ENCODE data around the gene TRAPPC12.

Gene TRAPPC12

GRCh38 chr2:3440477-3440876 is 61.0 kb downstream of the TRAPPC12 start:
- no peak overlapping the region for H3K9ac ChIP-seq
- H3K4me3 ChIP-seq (IDR thresholded peaks at IDR 0.05; ENCODE audit: insufficient read depth, low read depth, low read length) = no peak overlapping the region
- no peak overlapping the region for H3K27ac ChIP-seq
- H3K36me3 ChIP-seq (ENCODE audit: insufficient read depth) = no peaks in the 10 kb centered on the region
- H3K79me2 ChIP-seq (ENCODE audit: insufficient read depth, low read depth) = no peaks in the 10 kb centered on the region
- H4K20me1 ChIP-seq (ENCODE audit: insufficient read depth) = no peaks in the 10 kb centered on the region
- no peaks in the 10 kb centered on the region for H3K27me3 ChIP-seq (ENCODE audit: insufficient read depth, low read depth)
- TF ChIP-seq CTCF (conservative IDR thresholded peaks at IDR 0.05; ENCODE audit: low read depth, low read length) = no peak
- H3K4me2 ChIP-seq = no peak overlapping the region
- no peak overlapping the region for H2AFZ ChIP-seq (ENCODE audit: low read depth)
- H3K4me1 ChIP-seq (ENCODE audit: low read depth, poor library complexity, severe bottlenecking) = no peaks in the 10 kb centered on the region

- H3K4me3 ChIP-seq (IDR thresholded peaks at IDR 0.05; ENCODE audit: insufficient read depth, low read depth, low read length) = no peak overlapping the region
- H4K20me1 ChIP-seq (ENCODE audit: insufficient read depth) = no peaks in the 10 kb centered on the region
- H3K27me3 ChIP-seq (ENCODE audit: insufficient read depth, low read depth) = no peaks in the 10 kb centered on the region
- no peak for TF ChIP-seq CTCF (conservative IDR thresholded peaks at IDR 0.05; ENCODE audit: low read depth, low read length)
- no peaks in the 10 kb centered on the region for H3K4me1 ChIP-seq (ENCODE audit: low read depth, poor library complexity, severe bottlenecking)
- H3K36me3 ChIP-seq (ENCODE audit: insufficient read depth) = no peaks in the 10 kb centered on the region
- no peaks in the 10 kb centered on the region for H3K79me2 ChIP-seq (ENCODE audit: insufficient read depth, low read depth)
- no peak overlapping the region for H3K9ac ChIP-seq
- no peak overlapping the region for H2AFZ ChIP-seq (ENCODE audit: low read depth)
- no peak overlapping the region for H3K4me2 ChIP-seq
- no peak overlapping the region for H3K27ac ChIP-seq
These were observed 62.0 kb downstream of the TRAPPC12 start for GRCh38 chr2:3441465-3441864.

- Histone ChIP-seq H4K20me1 (ENCODE audit: insufficient read depth) (no peaks in the 10 kb centered on the region), H3K36me3 (ENCODE audit: insufficient read depth) (no peaks in the 10 kb centered on the region), H3K4me1 (ENCODE audit: low read depth, poor library complexity, severe bottlenecking) (no peaks in the 10 kb centered on the region), H3K27me3 (ENCODE audit: insufficient read depth, low read depth) (no peaks in the 10 kb centered on the region), H3K27ac (no peak overlapping the region), H3K4me2 (no peak overlapping the region), H3K9ac (no peak overlapping the region), H3K4me3 (IDR thresholded peaks at IDR 0.05; ENCODE audit: insufficient read depth, low read depth, low read length) (no peak overlapping the region), H3K79me2 (ENCODE audit: insufficient read depth, low read depth) (no peaks in the 10 kb centered on the region), H2AFZ (ENCODE audit: low read depth) (no peak overlapping the region)
- TF ChIP-seq CTCF (conservative IDR thresholded peaks at IDR 0.05; ENCODE audit: low read depth, low read length) = no peak
These were observed 62.7 kb downstream of the TRAPPC12 start for GRCh38 chr2:3442185-3442584.

- Histone ChIP-seq H3K36me3 (ENCODE audit: insufficient read depth) (no peaks in the 10 kb centered on the region), H3K79me2 (ENCODE audit: insufficient read depth, low read depth) (no peaks in the 10 kb centered on the region), H2AFZ (ENCODE audit: low read depth) (no peak overlapping the region), H3K4me2 (no peak overlapping the region), H3K27me3 (ENCODE audit: insufficient read depth, low read depth) (no peaks in the 10 kb centered on the region), H3K9ac (no peak overlapping the region), H3K4me1 (ENCODE audit: low read depth, poor library complexity, severe bottlenecking) (no peaks in the 10 kb centered on the region), H3K4me3 (IDR thresholded peaks at IDR 0.05; ENCODE audit: insufficient read depth, low read depth, low read length) (no peak overlapping the region), H4K20me1 (ENCODE audit: insufficient read depth) (no peaks in the 10 kb centered on the region), H3K27ac (no peak overlapping the region)
- no peak for TF ChIP-seq CTCF (conservative IDR thresholded peaks at IDR 0.05; ENCODE audit: low read depth, low read length)
These were observed 63.6 kb downstream of the TRAPPC12 start for GRCh38 chr2:3443083-3443482.
